DMS 273 (cell line): Measurements from ENCODE around the gene PRKCH.
A peak's percentile ranks its signal among the peaks of the same experiment; 100 is the strongest.
"Not testable (repeated sequence)": the region's sequence is repeated elsewhere in the genome, so short reads cannot be mapped to it uniquely, and the experiment has no call there.

ENCODE experiments used
- DNase-seq: peaks from one replicate; lab custom pipeline; 2025; ENCODE audit not compliant: unreplicated experiment; lab: John Stamatoyannopoulos, UW

PRKCH gene

DNA sequence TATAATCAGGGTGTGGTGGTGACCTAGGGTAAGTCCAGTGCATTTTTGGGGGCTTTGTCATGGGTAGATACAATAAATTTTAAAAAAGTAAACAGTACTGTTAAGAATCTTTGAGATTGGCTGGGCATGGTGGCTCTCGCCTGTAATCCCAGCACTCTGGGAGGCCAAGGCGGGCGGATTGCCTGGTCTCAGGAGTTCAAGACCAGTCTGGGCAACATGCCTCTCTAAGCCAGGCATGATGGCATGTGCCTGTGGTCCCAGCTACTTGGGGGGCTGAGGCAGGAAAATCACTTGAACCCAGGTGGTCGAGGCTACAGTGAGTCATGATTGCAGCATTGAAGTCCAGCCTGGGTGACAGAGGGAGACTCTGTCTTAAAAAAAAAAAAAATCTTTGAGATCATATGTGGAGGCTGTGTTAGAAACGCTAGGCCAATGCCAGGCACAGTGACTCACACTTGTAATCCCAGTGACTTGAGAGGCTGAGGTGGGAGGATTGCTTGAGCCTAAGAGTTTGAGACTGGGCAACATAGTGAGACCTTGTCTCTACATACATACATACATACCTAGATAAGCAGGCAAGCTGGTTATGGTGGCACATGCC is 67.7 kb downstream of the PRKCH start:
- DNase-seq, result no peak

DNA sequence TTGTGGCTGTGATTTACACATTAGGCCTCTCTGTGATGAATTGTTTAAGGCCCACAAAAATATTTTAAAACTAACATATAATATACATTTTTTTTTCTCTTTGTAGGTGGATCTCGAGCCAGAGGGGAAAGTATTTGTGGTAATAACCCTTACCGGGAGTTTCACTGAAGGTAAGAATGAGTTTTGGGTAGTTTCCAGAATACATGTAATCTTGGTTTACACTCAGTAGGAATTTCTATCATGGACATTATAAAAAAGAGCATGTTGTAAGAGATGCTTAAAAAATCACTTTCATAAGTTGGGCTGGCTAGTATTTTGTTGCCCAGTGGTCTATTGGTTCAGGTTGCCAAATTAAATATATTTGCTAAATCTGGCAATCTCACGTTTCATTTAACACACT is 69.7 kb downstream of the PRKCH start:
- DNase-seq, result no peak

DNA sequence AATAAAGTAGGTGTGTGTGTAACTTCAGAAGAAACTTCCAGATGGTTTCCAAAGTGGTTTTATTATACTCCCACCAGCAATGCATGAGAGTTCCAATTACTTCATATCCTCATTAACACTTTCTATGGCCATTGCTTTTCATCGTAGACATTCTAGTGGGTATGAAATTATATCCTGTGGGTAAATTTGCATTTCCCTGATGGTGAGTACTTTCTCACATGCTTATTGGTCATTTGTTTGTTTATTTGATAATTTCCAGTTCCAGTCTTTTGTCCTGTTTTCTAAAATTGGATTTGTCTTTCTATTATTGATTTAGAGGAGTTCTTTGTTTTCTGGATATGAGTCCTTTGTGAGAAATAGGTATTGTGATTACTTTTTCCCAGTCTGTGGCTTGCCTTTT is 70.9 kb downstream of the PRKCH start:
- no peak for DNase-seq

DNA sequence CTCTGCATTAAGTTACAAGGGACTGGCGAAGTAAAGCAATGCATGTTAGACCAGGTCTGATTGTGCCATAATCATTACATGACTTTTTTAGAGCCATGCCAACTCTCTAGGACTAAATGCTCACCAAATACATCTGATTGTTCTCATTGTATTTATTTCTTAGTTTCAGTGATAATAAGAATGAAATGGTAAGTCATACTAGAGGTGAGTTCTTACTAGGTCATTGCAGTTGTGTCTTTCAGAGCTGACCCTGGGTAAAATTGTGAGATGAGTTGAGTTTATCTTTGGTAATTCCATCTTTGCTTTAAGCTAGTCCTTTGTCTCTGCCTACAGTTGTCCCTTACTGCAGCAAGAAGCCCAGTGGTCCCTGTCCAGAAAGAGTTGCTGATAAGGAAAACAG is 73.2 kb downstream of the PRKCH start:
- DNase-seq, result no peak

DNA sequence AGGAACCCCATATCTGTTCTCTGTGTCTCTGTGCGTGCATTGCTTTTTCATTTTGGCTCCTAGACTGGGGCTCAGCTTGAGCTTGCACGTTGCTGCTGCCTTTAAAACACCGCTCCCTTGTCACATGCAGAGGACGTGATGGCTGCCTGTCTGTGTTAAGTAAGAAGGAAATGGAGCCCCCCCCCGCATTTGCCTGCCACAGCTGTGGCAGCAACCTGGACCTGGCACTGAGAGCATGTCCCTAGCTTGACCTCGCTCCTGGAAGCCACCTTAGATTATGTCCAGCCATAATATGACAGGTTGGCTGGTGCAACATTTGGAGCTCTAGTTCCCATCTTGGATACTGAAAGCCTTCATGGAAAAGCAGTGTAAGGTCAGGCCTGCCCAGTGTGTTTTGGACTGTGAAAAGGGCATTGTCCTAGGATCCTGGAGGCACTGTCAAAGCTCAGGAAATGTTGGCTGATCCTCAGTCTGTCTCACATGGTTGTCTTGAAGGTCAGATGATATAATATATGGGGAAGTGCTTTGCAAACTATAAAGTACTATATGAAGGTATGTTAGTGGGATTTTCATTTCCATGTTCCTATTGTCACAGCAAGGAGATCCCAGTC is 73.8 kb downstream of the PRKCH start:
- no peak for DNase-seq

DNA sequence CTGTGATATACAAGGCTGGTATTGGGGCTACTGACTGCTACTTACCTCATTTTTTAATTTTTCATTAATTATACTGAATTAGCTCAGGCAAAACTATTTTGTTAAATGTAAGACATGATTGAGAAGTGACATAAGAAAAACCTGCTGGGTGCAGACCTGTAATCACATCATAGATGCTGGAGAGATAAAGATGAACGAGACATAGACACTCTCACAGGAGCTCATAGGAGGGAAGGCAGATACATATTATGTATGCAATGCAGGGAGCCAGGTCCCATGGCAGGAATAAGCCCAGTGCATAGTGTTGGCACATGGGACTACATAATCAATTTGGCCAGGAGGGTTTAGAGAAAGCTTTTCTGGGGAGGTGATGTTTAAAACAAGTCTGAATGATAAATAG is 74.9 kb downstream of the PRKCH start:
- no peak for DNase-seq

DNA sequence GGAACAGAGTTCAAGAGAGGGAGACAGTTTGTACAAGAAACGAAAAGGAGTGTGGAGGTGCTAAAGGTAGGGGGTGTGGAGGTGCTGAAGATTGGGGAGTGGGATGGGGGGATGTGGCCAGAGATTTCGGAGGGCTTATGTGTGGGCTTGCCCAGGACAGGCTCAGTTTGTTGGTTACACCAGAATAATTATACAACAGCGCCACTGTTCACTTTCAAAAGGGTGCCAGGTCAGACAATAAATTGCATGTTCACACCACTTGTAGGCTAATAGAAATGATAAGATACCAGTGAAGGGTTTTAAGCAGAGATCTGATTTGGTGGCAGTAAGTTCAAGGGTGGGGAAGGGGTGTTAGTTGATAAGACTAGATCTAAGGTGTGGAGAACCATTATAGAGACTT is 75.3 kb downstream of the PRKCH start:
- DNase-seq, result no peak

DNA sequence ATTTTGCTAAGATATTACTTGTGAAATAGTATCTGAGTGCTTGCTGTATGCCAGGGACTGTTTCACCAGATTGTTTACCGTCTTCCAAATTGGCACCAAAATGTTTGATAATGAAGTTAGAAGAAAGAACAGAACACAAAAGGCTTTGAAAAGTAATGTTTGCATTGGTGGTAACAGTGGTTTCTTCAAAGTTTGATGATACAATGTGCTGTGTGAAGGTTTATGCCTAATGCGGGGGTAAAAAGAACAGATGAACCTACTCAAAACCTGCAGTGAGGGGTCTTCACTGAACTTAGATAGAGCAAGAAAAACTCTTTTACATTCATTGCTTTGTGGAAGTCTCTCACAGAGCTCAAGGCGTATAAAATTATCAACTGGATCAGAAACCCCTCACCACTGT is 76.2 kb downstream of the PRKCH start:
- DNase-seq, result no peak

DNA sequence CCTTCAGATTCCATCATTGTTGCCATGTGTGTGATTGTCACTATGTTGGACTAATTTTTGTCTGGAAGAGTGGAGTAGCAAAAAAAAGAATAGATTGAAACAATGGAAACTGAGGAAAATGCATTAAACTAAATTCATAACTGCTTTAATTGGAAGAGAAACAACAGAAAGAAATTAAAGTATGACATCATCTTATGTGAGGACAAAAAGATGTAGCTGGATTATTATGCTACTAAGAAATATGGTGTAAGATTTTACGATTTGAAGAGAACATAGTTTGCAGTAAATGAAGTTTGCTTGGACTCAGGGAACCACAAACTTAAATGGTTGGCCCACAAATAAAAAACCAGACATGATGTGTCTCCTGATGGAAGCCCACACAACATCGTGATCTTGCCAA is 76.8 kb downstream of the PRKCH start:
- DNase-seq, result no peak

DNA sequence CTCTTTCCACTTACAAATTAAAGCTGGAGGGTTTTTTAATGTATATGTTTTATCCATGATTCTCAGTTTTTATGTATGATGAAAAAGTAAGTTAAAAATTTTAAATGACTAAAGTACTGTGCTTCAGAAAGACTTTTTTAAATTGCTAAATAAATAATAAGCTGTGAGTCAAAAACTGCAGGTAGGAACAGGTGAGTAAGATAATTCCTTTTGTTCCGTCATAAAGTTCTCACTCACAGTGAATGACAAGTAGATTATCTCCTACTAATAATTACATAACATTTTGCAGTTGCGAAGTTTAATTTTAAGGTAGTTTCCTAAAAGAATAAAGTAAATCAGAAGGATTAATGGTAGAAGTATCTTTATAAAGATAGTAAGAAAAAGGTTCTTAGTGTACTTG is 78.0 kb downstream of the PRKCH start:
- no peak for DNase-seq

DNA sequence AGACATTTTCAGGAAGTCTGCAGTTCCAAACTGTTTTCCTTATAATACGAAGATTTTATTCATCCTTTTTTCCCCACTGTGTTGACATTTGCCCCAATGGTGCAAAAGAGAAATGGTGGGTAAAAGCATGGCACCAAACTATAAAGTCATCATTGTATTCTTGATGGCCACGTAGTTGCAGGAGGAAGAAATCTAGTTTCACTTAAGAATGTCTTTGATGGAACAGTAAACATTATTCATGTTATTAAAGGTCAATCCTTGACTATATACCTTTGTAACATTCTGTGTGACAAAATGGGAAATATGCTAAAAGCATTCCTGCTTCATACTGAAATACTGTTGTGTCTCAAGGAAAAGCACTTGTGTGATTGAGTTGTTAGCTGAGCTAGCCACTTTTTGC is 80.1 kb downstream of the PRKCH start:
- no peak for DNase-seq

DNA sequence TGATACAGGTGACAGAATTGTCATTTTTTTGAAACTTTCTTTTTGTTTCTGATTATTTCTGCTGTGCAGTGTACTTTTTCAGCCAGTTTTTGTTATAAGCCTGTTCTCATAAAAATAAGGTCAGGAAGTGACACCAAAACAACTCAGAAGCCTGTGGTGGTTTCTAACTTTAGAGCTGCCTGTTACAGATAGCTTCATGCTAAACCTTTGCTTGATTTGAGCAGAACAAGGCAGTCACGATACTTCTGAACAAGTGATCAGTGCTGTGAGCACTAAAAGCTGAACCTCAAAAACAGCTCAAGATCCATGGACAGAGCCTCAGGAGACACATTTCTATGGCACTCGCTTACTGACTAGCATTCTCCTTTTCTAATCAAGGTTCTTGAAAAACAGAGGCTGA is 82.0 kb downstream of the PRKCH start:
- DNase-seq, result no peak

DNA sequence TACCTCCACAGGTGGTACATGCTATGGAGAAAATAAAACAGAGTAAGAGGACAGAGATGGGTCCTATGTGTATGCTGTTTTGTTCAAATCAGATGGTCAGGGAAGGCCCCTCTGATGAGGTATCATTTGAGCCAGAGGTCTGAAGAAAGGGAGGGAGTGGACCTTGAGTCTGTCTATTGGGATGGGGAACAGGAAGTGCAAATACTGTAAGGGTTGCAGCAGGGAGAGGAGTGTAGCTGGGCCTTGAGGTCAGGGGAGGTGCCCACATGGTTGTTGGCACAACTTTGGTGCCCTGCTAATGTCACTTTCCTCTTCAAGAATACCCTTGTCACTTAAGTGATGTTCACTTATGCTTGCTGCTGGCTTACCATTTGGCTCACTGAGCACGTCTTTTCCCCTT is 83.3 kb downstream of the PRKCH start:
- DNase-seq, result no peak

DNA sequence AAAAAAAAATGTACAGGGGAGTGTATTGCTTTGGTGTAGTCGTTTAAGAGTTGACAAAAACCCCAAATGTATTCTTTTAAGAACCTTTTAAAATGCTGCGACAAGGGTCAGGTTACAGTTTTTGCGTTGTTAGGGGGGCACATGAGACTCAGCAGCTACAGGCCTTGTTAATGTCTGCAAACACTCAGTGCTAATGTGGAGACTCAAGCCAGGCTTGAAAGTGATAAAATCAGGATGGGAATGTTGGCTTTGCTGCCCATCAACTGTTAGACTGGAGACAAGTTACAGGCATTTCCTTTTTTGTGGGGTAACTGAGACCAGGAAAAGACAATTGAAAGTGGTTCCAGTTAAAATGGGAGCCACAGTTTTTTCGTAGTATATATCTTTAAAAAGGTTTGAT is 84.8 kb downstream of the PRKCH start:
- peak; percentile 22 for DNase-seq

DNA sequence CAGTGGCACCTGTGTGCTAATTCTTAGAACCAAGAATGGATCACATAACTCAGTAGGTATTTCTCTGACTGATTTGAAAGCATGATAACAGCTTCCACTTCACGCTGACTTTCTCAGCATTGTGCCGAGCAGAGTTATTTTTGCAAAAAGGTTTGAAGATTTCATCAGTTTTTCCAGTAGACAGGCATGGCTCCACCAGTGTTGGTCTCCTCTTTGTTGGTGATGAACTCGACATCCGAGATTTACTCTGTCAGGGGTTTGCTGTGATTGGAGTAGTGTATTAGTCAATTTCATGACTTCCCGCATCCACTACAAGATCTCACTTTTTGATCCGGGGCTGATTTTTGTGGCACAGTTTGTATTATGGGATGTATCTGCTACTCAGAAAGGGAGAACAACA is 85.3 kb downstream of the PRKCH start:
- no peak for DNase-seq

DNA sequence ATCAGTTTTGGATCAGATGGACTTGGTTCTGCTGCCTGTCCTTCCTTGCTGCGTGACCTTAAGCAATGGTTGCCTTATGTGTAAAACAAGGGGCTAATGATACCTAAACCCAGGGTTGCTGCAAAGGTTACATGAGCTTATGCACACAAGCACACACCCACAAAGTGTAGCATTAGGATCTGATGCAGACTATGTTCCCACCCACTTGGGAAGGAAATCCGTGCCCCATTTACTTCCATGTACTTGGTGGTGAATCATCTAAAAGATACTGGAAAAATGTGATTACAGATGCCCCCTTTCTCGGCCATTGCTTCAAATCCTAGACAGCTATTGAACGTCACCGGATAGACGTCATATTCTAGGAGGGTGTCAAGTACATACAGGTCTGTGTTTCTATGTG is 87.1 kb downstream of the PRKCH start:
- no peak for DNase-seq

DNA sequence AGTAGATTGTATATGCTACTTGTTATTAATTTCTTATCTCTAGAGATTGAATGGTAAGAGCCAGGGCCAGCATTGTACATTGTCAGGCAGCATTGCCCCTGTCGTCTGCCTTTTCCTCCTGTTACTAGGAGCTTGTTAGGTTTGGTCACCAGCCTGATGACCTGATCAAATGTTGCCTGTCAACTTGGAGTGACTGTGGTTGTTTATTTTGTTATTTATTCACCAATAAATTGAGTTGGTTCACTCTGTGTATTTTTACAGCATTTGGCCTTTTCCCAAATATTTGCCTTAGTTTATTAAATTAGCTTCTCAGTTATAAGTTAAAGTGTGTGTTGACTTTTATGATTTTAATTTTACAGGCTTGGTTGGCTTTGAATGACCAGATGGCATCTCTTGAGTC is 88.4 kb downstream of the PRKCH start:
- peak; percentile 46 for DNase-seq

DNA sequence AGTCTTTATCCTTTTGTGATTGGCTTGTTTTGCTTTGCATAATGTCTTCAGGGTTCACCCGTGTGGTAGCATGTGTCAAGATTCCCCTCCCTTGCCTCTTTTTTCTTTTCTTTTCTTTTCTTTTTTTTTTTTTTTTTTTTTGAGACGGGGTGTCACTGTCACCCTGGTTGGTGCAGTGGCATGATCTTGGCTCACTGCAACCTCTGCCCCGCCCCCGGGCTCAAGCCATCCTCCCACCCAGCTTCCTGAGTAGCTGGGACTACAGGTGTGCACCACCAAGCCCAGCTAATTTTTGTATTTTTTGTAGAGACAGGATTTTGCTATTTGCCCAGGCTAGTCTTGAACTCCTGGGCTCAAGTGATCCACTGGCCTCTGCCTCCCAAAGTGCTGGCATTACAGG is 94.6 kb downstream of the PRKCH start:
- not testable (repeated sequence) for DNase-seq

DNA sequence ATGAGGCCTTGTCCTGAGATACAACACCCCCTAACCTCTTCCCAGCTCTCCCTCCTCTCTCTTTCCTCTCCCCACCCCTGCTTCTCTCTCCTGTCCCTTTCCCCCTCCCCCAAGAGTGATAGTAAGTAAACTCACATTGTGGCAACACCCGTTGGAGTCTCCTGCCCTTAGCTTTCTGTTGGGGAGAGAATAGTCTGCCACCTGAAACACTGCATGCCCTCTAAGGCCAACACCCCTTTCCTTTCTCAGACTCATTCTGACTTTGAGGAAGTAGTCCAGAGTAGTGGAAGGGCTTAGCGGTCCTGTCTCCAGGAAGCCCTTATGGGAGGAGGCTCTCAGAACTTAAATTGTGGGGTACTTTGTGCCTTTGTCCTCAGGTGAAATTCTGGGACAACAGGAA is 95.2 kb downstream of the PRKCH start:
- DNase-seq, result no peak

DNA sequence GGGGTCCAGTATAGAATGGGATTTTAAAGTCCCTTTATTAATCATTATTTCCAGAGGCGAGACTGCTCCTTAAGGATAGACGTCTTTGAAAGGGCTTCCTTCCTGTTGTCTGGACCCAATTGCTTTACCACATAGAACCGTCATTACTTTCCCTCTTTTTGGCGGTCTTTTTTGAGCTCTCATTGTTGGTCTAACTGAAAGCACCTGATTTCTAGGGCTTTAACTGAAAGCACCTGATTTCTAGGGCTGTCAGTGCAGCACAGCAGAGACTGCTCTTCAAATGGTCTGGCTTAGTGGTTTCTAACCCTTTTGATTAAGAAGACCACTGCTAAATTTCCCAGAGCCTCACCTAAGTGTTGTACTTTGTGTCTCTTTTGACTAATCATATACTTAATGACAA is 95.8 kb downstream of the PRKCH start:
- no peak for DNase-seq

DNA sequence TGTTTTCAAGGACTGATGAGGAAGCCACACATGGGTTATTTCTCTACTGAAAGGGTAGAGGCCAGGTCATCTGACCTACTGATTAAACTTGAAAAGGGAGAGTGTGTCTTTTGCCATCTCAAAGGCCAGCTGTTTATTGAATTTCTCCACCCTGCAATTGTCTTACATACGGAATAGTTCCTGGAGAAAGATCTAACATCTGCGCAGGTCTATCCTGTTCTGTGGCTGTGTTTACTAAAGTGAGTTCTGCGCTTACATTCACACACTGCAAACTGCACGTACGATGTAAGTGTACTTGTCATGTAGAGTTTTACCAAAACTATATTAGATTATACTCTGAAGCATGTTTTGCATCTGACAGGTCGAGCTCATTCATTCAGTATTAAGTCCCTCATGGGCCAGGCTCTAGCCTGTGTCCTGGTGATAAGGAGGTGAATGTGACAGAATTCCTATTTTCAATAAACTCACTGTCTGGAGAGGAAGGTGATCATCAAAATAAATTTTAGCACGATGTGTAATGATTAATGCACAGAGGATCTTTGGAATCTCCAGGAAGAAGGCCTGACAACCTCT is 96.6 kb downstream of the PRKCH start:
- no peak for DNase-seq

DNA sequence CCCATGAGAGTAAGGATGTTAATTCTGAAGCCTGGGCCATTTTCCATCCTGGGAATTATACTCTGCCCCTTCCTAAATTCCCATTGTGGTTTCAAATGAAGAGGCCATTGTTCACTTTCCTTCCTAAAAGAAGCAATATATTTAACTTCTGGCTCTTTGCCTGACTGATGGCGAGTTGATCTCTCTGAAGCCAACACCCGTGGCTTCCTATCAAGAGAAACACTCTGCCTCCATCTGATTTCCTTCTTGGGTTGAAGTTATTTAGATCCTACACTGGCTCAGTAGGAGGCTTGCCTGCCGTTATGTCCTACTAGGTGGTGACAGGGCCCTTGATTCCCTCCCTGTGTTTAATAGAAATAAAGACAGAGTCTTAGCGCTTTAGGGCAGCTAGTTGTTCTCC is 97.4 kb downstream of the PRKCH start:
- DNase-seq, result no peak

DNA sequence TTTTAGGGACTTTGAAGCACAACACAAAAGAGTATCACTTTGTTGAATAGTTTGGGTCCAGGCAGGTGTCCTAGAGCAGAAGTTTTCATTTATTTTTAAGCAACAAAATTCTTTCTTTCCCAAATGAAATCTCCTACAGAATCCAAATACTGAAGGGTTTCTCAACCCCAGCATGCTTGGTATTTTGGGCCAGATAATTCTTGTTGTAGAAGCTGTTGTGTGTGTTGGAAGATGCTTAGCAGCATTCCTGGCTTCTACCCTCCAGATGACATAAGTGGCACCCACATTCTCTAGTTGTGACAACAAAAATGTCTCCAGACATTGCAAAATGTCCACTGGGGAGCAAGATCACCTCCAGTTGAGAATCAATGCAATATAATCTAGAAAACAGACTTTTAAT is 97.8 kb downstream of the PRKCH start:
- DNase-seq, result no peak
